HG02588 (cell line): Measurements from ENCODE around the gene C1orf226.

Experiments
- ATAC-seq: cut with Tn5 transposase; IDR thresholded peaks from one replicate; pipeline ENCODE4 v1.9.1; 2021; ENCODE audit warnings: mild to moderate bottlenecking, moderate library complexity; ENCODE audit not compliant: unreplicated experiment

C1orf226 gene

DNA sequence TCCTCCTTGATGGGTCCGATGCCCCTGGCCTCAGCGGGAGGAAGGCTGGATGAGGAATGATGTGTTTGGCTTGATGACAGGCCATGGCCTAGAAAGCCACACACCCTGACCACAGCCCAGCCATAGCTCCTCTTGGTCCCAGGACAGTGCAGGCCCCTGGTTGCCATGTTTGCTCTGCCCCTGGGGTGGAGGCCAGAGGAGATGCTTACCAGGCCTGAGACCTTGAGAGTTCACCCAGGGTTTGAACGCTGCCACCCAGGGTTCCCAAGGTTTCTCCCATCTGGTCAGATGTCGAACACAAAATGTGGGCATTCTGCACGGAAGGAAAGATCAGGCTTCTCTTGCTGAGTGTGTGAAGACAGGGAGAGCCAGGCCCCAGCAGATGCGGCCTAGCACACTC is 2.6 kb downstream of the C1orf226 start:
- no peak for ATAC-seq

DNA sequence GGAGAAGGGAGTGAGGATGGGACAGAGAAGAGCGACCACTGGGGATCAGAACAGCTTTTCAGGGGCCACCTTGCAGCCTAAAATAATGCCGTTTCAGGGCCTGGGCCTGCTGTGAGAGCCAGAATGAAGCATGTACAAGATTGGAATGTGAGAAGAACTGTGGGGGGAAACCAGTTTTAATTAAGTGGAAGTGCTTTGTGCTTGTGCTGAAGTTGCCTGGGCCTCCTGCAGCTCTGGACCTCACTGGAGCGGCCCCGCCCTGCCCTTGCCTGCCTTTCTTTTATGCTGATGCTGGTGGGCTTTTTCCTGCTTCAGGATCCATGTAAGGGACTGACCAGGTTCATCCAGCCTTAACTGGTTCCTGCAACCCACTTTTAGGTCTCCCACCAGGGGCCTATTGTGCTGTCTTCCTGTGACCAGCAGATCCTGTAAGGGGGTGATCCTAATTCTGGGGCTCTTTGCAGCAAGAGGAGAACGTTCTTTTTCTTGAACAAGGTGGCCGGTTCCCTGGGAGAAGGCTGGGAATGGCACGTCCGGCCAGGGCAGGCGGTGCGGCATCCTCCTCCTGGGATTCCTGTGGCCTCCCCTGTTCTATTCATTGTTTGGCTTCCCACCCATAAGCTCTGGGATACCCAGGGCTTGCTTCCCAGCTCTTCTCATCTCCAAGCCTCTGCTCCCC is 3.2 kb downstream of the C1orf226 start:
- ATAC-seq: no peak

- no peak for ATAC-seq
These were observed 3.7 kb downstream of the C1orf226 start for GRCh38 chr1:162385280-162385623.

- ATAC-seq: no peak
These were observed 4.2 kb downstream of the C1orf226 start for GRCh38 chr1:162385702-162386101.

GRCh38 chr1:162386292-162387225 is 5.0 kb downstream of the C1orf226 start:
- no peak for ATAC-seq

DNA sequence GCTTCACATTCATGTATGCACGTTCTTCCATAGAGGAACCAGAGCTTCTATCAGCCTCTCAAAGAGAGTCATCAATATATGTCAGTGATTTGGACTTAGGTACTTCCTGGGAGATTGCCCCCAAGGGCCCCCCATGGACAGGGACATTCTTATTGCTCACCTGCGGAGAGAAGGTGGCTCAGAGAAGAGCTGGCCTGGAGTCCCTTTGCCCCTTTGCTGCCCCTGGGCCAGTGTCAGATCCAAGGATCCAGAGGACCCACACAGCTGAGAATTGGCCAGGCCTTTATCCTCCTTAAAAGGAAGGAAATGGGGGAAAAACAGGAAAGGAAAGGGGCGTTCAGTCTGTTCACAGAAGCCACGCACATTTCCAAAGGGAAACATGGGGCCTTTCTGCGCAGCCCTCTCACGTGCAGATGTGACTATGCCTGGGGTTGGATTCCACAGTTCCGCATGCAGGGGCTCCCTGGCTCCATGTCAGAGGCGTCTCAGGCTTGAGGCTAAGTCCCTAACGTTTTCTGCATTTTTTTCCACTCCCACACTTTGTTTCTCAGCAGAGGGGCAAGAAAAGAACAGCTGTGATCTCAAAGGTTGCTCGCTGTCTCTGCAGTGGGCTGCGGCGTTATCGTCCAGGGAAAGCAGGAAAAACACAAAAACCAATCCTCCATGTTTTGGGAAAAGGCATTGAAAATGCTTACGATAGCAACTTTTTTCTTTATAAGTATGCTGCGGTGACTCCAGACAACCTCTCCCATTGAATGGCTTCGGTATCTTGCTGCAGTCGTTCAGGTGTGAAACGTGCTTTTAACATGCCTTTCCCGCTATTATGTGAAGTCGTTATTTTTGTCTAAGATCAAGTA is 5.9 kb downstream of the C1orf226 start:
- ATAC-seq: no peak

- no peak for ATAC-seq
These were observed 6.6 kb downstream of the C1orf226 start for GRCh38 chr1:162388083-162388594.

DNA sequence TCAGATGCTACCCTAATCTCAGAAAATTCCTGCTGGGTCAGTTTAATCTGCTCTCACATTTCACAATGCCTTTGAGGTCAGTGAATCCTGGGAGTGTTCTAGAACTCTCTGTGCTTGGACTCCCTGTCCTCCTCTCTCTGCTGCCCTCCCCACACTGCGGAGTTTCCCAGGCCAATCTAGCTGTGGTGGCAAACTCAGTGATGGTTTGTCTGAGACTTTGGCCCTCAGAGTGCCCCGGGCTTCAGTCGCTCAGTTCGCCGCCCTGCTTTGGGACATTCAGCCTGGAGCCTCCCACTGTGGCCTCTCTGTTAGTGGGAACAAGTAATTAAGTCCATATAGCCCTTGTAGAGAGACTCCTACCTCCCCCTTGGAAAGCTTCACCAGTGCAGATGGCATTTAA is 7.1 kb downstream of the C1orf226 start:
- ATAC-seq: no peak

- no peak for ATAC-seq
These were observed 7.7 kb downstream of the C1orf226 start for GRCh38 chr1:162389021-162389818.

GRCh38 chr1:162389971-162390370 is 8.4 kb downstream of the C1orf226 start:
- no peak for ATAC-seq

GRCh38 chr1:162390396-162391185 is 9.1 kb downstream of the C1orf226 start:
- no peak for ATAC-seq

- no peak for ATAC-seq
These were observed 10.4 kb downstream of the C1orf226 start for GRCh38 chr1:162391790-162392563.

GRCh38 chr1:162396201-162396906 is 14.8 kb downstream of the C1orf226 start:
- no peak for ATAC-seq

DNA sequence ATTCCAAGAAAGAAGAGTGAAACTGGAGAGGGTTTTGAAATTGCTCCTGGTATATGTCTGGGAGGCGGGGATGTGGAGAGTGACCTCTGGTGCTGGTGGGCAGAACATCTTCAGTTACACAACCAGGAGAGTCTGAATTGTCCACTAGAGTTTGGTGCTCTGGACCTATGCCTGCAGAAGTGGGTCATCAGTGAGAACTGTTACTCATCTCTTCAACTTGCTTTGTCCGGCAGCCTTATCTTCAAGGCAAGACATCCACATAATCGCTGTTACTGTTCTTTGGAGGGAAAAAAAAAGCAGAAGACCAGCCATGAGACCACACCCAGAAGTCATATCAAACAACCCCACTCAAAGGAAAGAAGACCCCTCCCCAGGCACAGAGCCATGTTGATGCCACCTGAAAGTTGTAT is 15.5 kb downstream of the C1orf226 start:
- no peak for ATAC-seq

- no peak for ATAC-seq
These were observed 16.5 kb downstream of the C1orf226 start for GRCh38 chr1:162397943-162398560.

GRCh38 chr1:162398999-162399580 is 17.6 kb downstream of the C1orf226 start:
- no peak for ATAC-seq

GRCh38 chr1:162400790-162401355 is 19.3 kb downstream of the C1orf226 start:
- ATAC-seq: no peak
